ENCODE data around the gene DTL.
"Not testable (repeated sequence)": the region's sequence is repeated elsewhere in the genome, so short reads cannot be mapped to it uniquely, and the experiment has no call there.

The DTL gene, protein sequence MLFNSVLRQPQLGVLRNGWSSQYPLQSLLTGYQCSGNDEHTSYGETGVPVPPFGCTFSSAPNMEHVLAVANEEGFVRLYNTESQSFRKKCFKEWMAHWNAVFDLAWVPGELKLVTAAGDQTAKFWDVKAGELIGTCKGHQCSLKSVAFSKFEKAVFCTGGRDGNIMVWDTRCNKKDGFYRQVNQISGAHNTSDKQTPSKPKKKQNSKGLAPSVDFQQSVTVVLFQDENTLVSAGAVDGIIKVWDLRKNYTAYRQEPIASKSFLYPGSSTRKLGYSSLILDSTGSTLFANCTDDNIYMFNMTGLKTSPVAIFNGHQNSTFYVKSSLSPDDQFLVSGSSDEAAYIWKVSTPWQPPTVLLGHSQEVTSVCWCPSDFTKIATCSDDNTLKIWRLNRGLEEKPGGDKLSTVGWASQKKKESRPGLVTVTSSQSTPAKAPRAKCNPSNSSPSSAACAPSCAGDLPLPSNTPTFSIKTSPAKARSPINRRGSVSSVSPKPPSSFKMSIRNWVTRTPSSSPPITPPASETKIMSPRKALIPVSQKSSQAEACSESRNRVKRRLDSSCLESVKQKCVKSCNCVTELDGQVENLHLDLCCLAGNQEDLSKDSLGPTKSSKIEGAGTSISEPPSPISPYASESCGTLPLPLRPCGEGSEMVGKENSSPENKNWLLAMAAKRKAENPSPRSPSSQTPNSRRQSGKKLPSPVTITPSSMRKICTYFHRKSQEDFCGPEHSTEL

DNA sequence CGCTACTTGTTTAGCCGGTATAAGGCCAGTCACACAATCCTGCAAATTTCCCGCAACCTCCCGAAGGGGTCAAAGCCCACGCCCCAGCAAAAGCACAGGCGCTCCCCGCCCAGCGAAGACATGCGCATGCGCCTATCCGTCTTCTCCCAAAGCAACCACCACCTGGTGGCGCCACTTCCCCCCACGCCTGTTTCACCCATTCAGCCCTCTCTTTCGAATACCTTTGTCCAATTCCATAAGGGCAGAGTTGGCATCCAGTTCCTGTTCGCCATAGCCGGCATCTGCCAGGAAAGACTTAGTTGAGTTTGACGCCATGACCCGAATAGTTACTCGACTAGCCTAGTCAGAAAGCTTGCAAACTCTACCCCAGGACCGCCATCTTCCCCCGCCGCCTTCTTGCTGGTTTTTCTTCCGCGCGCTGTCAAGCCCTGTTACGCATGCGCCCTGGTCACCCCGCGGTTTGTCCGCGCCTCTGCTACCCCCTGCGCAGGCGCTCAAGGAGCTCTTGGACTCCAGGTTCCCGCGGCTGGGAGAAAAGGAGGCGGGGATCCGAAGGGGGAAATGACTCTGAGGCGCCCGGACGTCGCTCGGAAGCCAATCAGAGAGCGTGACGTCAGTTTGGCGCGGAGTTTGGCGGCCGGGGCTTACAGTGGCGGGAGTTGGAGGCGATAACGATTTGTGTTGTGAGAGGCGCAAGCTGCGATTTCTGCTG is at the start of gene DTL, which contains the start of gene INTS7:
TSS of gene DTL (plus strand) at position 626 of the 712 bp plus-strand sequence. CDS start 143 bp downstream, outside the sequence.
TSS of gene INTS7 (minus strand) at position 435 of the 712 bp plus-strand sequence. CDS start at position 315, 120 bp downstream.
- DNase-seq (ENCODE audit: low read depth): peak; percentile 97

DNA sequence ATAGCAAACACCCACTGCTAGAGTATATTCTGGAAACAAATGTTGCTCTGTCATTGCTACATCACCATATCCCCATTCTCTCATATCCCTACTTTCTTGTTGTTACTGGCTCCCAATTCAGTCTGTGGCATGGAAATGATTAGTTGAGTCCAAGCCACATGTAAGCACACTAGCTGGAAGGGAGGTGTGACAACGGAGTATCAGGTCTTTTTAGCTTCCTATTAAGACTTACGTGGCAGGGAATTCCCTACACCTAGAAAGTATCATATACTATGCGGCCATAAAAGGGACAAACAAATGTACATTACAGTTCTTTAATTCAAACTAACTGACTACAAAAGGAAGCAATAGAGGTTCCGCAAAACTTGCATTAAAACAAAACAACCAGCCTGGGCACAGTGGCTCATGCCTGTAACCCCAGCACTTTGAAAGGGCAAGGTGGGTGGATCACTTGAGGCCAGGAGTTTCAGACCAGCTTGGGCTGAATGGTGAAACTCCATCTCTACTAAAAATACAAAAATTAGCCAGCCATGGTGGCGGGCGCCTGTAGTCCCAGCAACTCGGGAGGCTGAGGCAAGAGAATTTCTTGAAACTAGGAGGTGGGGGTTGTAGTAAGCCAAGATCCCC is 48.8 kb upstream of the DTL start:
- DNase-seq (ENCODE audit: low read depth): no peak

DNA sequence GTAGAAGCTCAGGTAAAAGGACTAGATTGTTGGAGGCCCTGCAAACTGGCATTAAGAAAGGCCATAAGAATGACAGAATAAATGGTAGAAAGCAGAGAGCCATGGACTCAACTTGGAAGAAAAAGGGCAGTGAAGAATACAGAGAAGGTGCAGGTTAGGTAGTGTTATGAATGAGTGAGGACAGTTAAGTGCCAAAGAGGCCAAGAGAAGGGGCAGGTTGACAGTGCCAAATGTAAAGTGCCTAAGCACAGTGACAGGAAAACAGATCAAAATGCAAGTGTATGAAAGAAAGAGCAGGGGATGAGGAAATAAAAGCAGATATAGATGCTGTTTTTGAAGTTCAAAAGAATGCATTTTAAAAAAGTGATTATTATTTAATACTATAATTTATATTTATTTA is 43.9 kb upstream of the DTL start:
- DNase-seq (ENCODE audit: low read depth): no peak

DNA sequence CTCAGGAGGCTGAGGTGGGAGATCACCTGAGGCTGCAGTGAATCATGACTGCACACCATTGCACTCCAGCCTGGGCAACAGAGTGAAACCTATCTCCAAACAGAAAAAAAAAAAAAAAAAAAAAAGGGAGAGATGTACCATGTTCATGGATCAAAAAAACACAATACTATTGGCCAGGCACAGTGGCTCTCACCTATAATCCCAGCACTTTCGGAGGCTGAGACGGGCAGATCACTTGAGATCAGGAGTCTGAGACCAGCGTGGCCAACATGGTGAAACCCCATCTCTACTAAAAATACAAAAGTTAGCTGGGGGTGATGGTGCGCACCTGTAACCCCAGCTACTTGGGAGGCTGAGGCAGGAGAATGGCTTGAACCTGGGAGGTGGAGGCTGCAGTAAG is 38.1 kb upstream of the DTL start:
- not testable (repeated sequence) for DNase-seq (ENCODE audit: low read depth)

DNA sequence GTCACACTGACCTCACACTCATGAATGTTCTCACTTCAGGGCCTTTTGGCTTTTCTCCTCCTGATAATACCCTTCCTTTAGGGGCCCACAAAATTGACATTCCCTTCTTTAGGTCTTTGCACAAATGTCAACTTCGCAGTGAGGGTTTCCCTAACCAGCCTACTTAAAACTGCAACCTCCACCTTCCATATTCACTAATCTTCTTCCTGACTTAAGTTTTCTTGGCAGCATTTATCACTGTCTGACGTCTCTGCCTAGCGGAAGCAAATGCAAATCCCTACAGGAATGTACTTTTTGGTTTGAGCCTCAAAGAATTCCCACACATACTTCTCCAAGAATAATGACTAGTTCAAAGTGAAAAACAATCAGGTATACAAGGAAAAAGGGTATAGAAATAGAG is 33.0 kb upstream of the DTL start:
- no peak for DNase-seq (ENCODE audit: low read depth)

DNA sequence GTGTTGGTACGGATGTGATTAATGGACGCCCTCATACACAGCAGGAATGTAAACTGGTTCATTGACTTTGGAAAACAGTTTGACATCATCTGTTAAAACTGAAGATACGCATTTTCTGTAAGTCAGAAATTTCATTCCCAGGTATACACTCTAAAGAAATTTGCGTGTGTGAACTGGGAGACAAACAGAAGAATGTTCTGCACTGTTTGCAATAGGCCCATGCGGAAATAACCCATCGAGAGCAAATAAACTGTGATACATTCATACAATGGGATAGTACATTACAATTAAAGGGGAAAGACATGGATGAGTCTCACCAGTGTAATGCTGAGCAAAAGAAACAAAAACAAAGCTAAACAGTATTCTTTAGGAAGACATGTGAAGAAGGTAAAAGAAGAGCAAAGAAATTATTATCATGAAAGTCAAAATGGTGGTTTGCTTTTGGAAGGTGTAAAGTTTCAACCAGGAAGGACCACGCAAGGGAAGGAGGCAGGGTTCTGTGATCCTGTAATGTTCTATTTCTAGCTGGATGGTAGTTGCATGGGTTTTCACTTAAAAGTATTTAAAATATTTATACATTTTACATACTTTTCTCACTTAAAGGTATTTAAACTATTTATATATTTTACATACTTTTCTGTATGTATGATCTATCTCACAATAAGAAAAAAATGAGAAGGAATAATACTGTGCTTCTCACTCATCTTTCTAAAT is 30.5 kb upstream of the DTL start:
- no peak for DNase-seq (ENCODE audit: low read depth)

DNA sequence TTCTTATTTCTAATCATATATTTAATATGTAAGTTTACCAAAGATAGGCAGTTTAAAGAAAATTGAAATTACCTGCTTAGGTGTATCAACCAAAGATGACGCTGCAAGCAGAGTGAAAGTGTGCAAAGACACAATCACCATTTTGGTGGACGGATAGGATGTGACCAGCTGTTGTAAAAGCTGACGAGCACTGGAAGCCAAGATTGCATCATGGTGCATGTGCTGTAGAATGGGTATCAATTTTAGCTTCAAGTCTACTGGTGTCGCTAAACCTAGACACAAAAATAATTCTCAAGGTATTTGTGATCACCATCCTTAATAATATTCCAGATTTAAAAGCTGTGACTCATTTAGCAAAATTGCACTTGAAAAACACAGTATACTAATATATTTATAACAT is 28.4 kb upstream of the DTL start:
- DNase-seq (ENCODE audit: low read depth): no peak

DNA sequence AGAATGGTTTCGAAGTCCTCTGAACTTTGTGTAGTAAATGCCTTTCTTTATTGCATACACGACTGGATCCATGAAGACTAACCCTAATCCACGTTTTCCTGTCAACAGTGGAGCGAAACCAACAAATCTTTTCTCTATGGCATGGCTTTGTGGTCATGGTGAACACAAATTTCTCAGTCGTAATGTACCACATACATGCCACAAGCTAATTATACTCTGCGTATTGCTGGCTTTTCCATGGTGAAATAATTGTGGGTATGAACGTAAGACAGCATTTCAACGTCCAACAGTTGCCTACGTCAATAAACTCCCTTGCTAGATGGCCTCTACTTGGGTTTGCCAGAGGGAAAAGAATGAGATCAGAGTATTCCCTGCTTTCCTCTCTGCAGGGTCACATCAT is 27.7 kb upstream of the DTL start:
- DNase-seq (ENCODE audit: low read depth): no peak

DNA sequence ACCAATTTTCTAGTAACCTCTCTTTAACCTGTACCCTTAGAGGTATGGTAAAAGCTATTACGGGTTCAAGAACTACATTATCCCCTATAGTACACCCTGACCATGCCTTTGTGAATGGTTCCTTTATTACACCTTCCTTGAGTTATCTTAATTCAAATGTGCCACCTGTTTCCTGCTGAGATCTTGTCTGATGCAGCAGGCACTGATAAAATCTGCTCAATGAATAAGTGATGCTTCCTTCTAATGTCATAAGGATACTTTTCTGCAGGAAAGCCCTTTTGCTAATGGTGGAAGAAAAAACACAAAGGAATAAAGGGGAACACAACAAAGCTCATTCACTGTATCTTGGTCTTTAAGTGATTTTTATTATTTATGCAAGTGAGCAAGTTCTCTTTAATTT is 26.0 kb upstream of the DTL start:
- DNase-seq (ENCODE audit: low read depth): no peak

DNA sequence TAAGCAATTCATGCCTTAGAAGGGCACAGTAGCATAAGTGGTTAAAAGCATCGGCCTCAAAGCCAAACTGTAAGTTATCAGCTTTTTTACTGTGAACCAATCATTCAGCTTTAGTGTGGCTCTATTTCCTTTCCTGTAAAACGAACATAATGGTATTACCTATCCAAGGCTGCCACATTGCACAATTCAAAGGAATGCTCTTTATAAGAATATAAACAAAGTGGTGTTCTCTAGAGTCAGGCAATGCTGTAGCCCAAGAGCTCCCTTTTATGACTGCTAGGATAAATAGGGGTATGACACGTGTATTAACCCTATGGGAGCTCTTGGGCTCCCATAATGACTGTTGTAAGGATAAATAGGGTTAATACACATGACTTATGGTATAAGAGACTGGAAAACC is 25.5 kb upstream of the DTL start:
- DNase-seq (ENCODE audit: low read depth): no peak

DNA sequence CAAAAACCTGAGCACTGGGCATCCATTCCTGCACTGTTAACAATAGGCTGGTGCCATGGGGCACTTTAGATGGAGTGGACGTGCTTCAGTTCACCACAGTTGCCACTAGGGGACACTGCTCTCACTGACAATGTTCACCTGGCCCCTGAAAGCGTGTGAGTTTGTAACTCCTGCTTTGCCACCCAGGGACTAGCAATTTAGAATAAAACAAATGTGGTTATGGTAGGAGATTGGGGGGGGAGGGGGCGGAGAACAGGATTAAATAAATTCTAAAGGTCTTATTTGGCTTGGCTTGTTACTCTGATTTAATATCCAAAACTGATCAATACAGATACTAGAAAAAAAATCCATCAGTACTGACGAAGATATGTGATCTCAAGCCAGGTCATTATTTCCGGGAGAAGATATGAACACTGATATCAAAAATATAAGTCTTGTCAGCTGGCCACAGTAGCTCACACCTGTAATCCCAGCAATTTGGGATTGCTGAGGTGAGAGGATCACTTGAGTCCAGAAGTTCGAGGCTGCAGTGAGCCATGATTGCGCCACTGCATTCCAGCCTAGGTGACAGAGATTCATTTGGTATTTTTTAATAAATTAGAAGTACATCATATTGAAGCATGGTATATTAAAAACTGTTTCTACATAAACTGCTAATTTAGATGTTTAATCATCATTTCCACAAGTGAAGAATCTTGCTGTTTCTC is 23.4 kb upstream of the DTL start:
- DNase-seq (ENCODE audit: low read depth): peak; percentile 17

DNA sequence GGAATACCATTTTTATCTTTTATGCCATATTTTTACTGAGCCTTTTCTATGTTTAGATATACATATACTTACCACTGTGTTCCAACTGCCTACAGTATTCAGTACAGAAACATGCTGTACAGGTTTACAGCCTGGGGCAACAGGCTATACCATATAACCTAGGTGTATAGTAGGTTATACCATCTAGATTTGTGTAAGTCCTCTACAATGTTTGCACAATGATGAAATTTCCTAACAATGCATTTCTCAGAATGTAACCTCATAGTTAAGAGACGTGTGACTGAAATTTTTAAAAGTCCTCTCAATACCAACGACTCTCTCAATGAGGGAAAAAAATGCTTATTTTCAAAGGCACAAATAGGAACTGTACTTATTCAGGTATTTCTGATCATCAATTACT is 21.9 kb upstream of the DTL start:
- DNase-seq (ENCODE audit: low read depth): no peak

DNA sequence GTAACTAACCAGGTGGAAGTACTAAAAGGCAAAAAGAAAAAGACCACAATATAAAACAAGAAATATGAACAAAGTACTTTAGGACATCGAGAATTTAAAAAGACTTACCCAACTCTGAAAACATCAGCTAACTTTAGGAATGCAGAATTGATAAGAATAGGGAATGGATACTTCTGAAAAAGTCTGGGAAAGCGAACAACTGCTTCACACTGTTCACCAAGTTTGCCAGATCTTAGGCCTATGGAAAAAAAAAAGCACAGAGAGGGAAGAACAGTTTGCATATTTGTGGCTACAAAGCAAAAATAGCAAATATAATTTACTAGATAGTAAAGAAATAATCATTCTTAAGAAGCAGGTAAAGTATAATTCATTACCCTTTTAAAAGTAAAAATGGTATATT is 14.6 kb upstream of the DTL start:
- no peak for DNase-seq (ENCODE audit: low read depth)

DNA sequence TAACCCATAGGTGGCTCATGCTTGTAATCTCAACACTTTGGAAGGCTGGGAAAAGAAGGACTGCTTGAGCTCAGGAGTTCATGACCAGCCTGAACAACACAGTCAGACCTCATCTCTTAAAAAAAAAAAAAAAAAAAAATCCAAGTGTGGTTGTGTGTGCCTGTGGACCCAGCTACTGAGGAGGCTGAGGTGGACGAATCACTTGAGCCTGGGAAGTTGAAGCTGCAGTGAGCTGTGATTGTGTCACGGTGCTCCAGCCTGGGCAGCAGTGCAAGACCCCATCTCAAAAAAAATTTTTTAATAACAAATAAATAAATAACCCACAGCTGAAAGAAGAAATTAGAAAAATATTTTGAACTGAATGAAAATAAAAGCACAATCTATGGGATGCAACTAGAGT is 14.0 kb upstream of the DTL start:
- no peak for DNase-seq (ENCODE audit: low read depth)

DNA sequence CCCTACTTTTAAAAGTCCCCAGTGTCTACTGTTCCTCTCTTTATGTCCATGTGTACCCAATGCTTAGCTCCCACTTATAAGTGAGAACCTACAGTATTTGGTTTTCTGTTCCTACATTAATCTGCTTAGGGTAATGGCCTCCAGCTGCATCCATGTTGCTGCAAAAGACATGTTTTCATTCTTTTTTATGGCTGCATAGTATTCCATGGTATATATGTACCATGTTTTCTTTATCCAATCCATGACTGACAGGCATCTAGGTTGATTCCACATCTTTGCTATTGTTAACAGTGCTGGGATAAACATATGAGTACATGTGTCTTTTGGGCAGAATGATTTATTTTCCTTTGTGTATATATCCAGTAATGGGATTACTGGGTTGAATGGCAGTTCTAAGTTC is 12.6 kb upstream of the DTL start:
- not testable (repeated sequence) for DNase-seq (ENCODE audit: low read depth)

DNA sequence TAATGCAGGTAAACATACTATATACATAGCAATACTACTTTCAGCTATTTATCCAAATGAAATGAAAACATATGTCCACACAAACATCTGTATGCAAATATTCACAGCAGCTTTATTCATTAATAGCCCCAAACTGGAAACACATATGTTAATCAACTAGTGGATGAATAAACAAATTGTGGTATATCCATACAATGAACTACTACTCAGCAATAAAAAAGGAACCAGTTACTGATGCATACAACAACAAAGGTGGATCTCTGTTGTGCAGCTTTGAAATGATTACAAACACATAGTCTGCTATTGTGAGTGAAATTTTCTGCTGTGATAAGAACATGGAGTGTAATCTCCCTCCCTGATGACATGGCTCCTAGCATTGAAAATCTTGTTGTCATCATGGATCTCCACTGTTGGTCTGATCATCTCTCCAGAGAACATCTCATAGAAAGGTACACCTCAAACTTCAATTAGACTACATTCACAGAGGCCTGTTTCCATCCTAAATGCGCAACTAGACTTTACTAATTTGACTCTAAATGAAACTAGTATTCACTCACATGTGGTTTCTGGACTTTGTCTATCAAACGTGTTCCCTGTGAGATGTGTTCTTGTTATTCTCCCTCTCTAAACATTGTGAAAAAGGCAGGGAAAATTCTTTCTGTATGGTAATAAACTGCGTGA is 10.9 kb upstream of the DTL start:
- DNase-seq (ENCODE audit: low read depth): no peak

DNA sequence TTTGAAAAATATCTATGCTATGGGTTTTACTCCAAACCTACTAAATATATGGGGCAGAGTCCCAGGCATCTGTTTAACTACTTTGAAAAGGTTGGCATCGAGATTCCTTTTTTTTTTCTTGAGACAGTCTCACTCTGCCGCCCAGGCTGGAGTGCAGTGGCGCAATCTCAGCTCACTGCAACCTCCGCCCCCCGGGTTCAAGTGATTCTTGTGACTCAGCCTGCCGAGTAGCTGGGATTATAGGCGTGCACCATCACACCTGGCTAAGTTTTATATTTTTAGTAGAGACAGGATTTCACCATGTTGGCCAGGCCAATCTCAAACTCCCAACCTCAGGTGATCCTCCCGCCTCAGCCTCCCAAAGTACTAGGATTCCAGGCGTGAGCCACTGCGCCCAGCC is 7.8 kb upstream of the DTL start:
- not testable (repeated sequence) for DNase-seq (ENCODE audit: low read depth)

DNA sequence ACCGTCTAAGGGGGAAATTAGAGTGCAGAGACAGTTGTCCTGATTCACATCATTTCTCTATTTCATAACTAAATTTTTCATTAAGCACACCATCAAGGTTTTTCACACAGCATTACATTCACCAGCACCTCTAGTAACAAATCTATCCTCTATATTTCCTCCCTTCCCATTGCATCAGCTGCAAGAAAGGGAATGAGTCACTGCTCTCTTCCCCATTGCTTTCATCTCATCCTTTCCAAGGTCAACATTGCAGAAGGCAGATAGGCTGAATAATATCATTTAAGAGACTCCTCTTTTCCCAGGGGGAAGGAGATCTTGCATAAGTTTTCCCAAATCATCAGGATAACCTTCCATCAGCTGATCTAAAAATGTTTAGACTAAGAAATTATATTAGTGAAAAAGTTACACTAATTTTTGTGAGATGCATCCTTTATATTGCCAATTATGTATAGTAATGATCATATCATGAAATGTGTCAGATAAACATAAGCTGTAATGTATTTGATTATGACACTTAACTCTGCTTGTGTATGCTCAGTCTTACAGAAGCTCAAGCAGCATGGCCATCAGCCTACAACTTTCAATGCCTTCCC is 4.5 kb upstream of the DTL start:
- no peak for DNase-seq (ENCODE audit: low read depth)

DNA sequence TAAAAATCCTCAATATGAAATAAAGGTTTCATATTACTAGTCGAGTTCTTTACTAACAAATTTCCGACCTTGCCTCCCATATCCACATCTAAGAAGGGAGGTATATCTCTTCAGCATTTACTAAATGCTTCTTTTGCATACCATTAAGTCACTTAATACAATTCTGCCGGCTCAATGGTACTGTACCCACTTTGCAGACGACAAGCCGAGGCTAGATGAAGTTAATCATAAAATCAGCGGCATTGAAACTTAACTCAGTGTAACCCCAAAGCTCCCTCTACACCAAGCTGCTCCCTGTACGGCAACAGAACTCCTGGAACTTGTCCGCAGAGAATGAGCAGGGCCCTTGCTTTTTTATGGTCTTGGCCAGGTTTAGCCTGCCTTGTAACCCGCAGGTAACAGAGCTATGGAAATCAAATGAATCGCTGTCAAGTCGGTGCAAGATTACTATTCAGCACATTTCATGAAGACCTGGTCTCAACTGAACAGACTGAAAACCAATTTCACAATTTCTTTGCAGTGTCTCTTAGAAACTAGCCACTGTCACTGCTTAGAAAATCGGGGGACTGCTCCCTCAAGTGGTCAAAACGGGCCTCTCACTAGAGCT is 929 bp upstream of the DTL start:
- DNase-seq (ENCODE audit: low read depth): no peak

Measured in stimulated activated CD8-positive, alpha-beta memory T cell treated with anti-CD3 and anti-CD28 coated beads, Interleukin-12 subunit alpha, Interleukin-12 subunit beta, amount 100 ng/mL, for 4 hours (primary cell).